ENCODE data around the gene L2HGDH.

Gene L2HGDH

DNA sequence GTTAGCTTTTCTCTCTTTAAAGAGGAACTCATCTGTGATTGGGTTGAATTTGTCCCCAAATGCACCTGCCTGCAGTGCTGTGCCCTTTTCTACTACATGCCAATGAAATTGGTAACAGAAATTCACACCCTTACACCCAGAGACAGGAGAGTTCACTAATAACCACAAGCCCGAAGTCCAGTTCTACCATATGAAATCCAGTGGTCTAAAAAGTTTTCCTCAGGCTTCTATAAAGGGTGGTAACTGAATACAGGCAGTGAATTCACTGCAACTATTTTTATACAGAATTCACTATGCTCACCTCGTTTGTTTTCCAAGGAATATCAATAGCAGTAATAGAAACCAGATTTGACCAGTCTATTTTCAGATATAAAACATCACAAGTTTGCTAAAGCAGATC lies 49.2 kb downstream of the L2HGDH start:
- no peaks in the 10 kb centered on the region for H3K4me1 ChIP-seq (ENCODE audit: control insufficient read depth in 1 of 2, insufficient read depth in 2 of 2, low read length in 2 of 2)
- no peak for DNase-seq
- no peaks in the 10 kb centered on the region for H3K27me3 ChIP-seq (ENCODE audit: insufficient read depth, low read length)
- no peak overlapping the region for H2AFZ ChIP-seq (ENCODE audit: insufficient read depth, low read length, poor library complexity)
- no peak overlapping the region for H3K27ac ChIP-seq (ENCODE audit: low read depth, low read length)
- WGBS (ENCODE audit: extremely low coverage, insufficient coverage, insufficient read length) = no CpG with 5 or more reads among the region's 2 CpGs
- H3K18ac ChIP-seq (ENCODE audit: low read length) = no peak overlapping the region
- H3K14ac ChIP-seq (ENCODE audit: low read length) = no peak overlapping the region
- no peak overlapping the region for H4K12ac ChIP-seq (ENCODE audit: low read depth, low read length)
- H3K4ac ChIP-seq (ENCODE audit: low read depth, low read length) = no peak overlapping the region
- no peaks in the 10 kb centered on the region for H3K79me2 ChIP-seq (ENCODE audit: control insufficient read depth, insufficient read depth, low read length, poor library complexity)
- H3K79me1 ChIP-seq (ENCODE audit: low read length) = no peaks in the 10 kb centered on the region
- H4K8ac ChIP-seq (ENCODE audit: low read depth, low read length) = no peak overlapping the region
- no peak overlapping the region for H3K9ac ChIP-seq (ENCODE audit: low read length)
- H2BK12ac ChIP-seq (ENCODE audit: low read length) = no peak overlapping the region
- H2AK5ac ChIP-seq (ENCODE audit: low read length) = no peak overlapping the region
- no peak overlapping the region for H2BK120ac ChIP-seq (ENCODE audit: insufficient read depth, low read length, poor library complexity)
- no peak overlapping the region for H2BK5ac ChIP-seq (ENCODE audit: low read depth, low read length, poor library complexity)
- no peak overlapping the region for H3K4me3 ChIP-seq (ENCODE audit: low read depth, low read length)
- no peak overlapping the region for H4K91ac ChIP-seq (ENCODE audit: low read depth, low read length)
- no peak overlapping the region for H3K23ac ChIP-seq (ENCODE audit: low read length)
- peaks cover 0 to 3% of the 10 kb centered on the region in 2 experiments for H3K36me3 ChIP-seq (ENCODE audit: control insufficient read depth in 1 of 2, insufficient read depth in 2 of 2, low read length in 2 of 2)
- no peak overlapping the region for H3K4me2 ChIP-seq (ENCODE audit: low read length)
- no peaks in the 10 kb centered on the region for H3K9me3 ChIP-seq (ENCODE audit: insufficient read depth, low read depth, low read length)

DNA sequence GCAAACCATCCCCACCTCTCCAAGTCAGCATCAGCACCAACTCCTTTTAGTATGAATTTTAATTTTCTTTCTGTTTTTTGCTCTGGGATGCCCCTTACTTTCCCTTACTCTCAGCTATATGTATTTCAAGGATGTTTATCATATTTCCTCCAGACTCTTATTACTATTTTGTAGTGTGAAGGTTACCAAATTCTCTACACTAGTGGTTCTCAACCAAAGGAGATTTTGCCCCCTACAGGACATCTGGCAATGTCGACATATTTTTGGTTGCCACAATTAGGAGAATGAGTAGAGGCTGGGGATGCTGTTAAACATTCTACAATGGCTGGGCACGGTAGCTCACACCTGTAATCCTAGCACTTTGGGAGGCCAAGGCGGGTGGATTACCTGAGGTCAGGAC lies 51.5 kb downstream of the L2HGDH start:
- no peak overlapping the region for H3K4me3 ChIP-seq (ENCODE audit: low read depth, low read length)
- H2BK12ac ChIP-seq (ENCODE audit: low read length) = no peak overlapping the region
- H3K27me3 ChIP-seq (ENCODE audit: insufficient read depth, low read length) = no peaks in the 10 kb centered on the region
- no peak overlapping the region for H2BK120ac ChIP-seq (ENCODE audit: insufficient read depth, low read length, poor library complexity)
- H2AK5ac ChIP-seq (ENCODE audit: low read length) = no peak overlapping the region
- no peak overlapping the region for H3K14ac ChIP-seq (ENCODE audit: low read length)
- no CpG with 5 or more reads among the region's 3 CpGs for WGBS (ENCODE audit: extremely low coverage, insufficient coverage, insufficient read length)
- peak; percentile 27 to 77 for DNase-seq
- peaks cover 0 to 3% of the 10 kb centered on the region in 2 experiments for H3K36me3 ChIP-seq (ENCODE audit: control insufficient read depth in 1 of 2, insufficient read depth in 2 of 2, low read length in 2 of 2)
- H3K9ac ChIP-seq (ENCODE audit: low read length) = no peak overlapping the region
- H4K8ac ChIP-seq (ENCODE audit: low read depth, low read length) = no peak overlapping the region
- H3K4me1 ChIP-seq (ENCODE audit: control insufficient read depth in 1 of 2, insufficient read depth in 2 of 2, low read length in 2 of 2) = no peaks in the 10 kb centered on the region
- H3K27ac ChIP-seq (ENCODE audit: low read depth, low read length) = no peak overlapping the region
- no peak overlapping the region for H4K91ac ChIP-seq (ENCODE audit: low read depth, low read length)
- H3K18ac ChIP-seq (ENCODE audit: low read length) = no peak overlapping the region
- no peak overlapping the region for H3K4me2 ChIP-seq (ENCODE audit: low read length)
- H3K23ac ChIP-seq (ENCODE audit: low read length) = no peak overlapping the region
- no peak overlapping the region for H2BK5ac ChIP-seq (ENCODE audit: low read depth, low read length, poor library complexity)
- H4K12ac ChIP-seq (ENCODE audit: low read depth, low read length) = no peak overlapping the region
- H3K4ac ChIP-seq (ENCODE audit: low read depth, low read length) = no peak overlapping the region
- no peaks in the 10 kb centered on the region for H3K79me2 ChIP-seq (ENCODE audit: control insufficient read depth, insufficient read depth, low read length, poor library complexity)
- H3K79me1 ChIP-seq (ENCODE audit: low read length) = no peaks in the 10 kb centered on the region
- no peaks in the 10 kb centered on the region for H3K9me3 ChIP-seq (ENCODE audit: insufficient read depth, low read depth, low read length)
- H2AFZ ChIP-seq (ENCODE audit: insufficient read depth, low read length, poor library complexity) = no peak overlapping the region

DNA sequence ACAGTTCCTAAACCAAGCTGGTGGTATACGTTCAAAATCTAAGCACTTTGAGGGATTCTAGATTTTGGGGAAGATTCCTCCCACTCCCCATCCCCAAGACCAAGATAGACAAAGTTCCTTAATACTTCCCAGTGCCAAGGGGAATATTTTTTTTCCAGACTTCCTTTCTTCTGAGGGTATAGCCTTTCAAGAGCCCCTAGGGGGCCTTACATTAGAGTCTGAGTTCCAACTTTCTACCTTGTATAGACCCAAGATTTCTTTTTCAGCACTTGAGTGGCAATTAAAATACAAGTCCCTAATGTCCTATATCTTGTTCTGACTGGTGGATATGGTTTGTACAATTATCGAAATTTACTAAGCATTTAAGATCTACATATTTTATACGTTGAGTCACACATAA lies 52.0 kb downstream of the L2HGDH start:
- Histone ChIP-seq H3K4me1 (ENCODE audit: control insufficient read depth in 1 of 2, insufficient read depth in 2 of 2, low read length in 2 of 2) (no peaks in the 10 kb centered on the region), H3K9ac (ENCODE audit: low read length) (no peak overlapping the region), H2AFZ (ENCODE audit: insufficient read depth, low read length, poor library complexity) (no peak overlapping the region), H3K14ac (ENCODE audit: low read length) (no peak overlapping the region), H4K91ac (ENCODE audit: low read depth, low read length) (no peak overlapping the region), H2AK5ac (ENCODE audit: low read length) (no peak overlapping the region), H3K18ac (ENCODE audit: low read length) (no peak overlapping the region), H3K4ac (ENCODE audit: low read depth, low read length) (no peak overlapping the region), H2BK5ac (ENCODE audit: low read depth, low read length, poor library complexity) (no peak overlapping the region), H3K27me3 (ENCODE audit: insufficient read depth, low read length) (no peaks in the 10 kb centered on the region), H4K12ac (ENCODE audit: low read depth, low read length) (no peak overlapping the region), H2BK12ac (ENCODE audit: low read length) (no peak overlapping the region), H3K79me1 (ENCODE audit: low read length) (no peaks in the 10 kb centered on the region), H3K4me3 (ENCODE audit: low read depth, low read length) (no peak overlapping the region), H3K36me3 (ENCODE audit: control insufficient read depth in 1 of 2, insufficient read depth in 2 of 2, low read length in 2 of 2) (peaks cover 0 to 2% of the 10 kb centered on the region in 2 experiments), H4K8ac (ENCODE audit: low read depth, low read length) (no peak overlapping the region), H3K23ac (ENCODE audit: low read length) (no peak overlapping the region), H3K79me2 (ENCODE audit: control insufficient read depth, insufficient read depth, low read length, poor library complexity) (no peaks in the 10 kb centered on the region), H3K9me3 (ENCODE audit: insufficient read depth, low read depth, low read length) (no peaks in the 10 kb centered on the region), H3K27ac (ENCODE audit: low read depth, low read length) (no peak overlapping the region), H2BK120ac (ENCODE audit: insufficient read depth, low read length, poor library complexity) (no peak overlapping the region), H3K4me2 (ENCODE audit: low read length) (no peak overlapping the region)
- no CpG with 5 or more reads among the region's 3 CpGs for WGBS (ENCODE audit: extremely low coverage, insufficient coverage, insufficient read length)
- no peak for DNase-seq

DNA sequence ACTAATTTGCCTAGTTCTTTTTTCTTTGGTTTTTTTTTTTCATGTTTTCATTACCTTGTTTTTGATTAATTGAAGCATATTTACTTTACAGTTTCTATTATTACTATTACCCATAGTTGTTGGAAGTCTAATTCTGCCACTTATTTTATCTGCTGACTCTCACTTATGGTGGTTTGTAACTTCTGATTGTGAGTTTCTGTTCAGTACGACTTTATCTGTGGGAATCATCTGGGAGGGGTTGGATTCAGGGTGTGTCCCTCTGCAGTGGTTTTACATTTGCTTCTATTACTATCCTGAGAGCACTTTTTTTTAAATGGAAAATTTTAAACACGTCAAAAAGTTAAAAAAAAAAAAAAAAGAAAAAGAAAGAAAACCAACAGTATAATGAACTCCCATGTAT lies 54.3 kb downstream of the L2HGDH start:
- H3K4me2 ChIP-seq (ENCODE audit: low read length) = no peak overlapping the region

More for the DNA sequence above, 54.3 kb downstream of the L2HGDH start:
- H3K23ac ChIP-seq (ENCODE audit: low read length) = no peak overlapping the region
- no peak overlapping the region for H3K4ac ChIP-seq (ENCODE audit: low read depth, low read length)
- no peak overlapping the region for H2AFZ ChIP-seq (ENCODE audit: insufficient read depth, low read length, poor library complexity)
- H2BK5ac ChIP-seq (ENCODE audit: low read depth, low read length, poor library complexity) = no peak overlapping the region
- no peaks in the 10 kb centered on the region for H3K79me1 ChIP-seq (ENCODE audit: low read length)
- H3K9me3 ChIP-seq (ENCODE audit: insufficient read depth, low read depth, low read length) = no peaks in the 10 kb centered on the region
- no peak overlapping the region for H3K27ac ChIP-seq (ENCODE audit: low read depth, low read length)
- no peak overlapping the region for H3K14ac ChIP-seq (ENCODE audit: low read length)
- no peak overlapping the region for H3K9ac ChIP-seq (ENCODE audit: low read length)
- H3K27me3 ChIP-seq (ENCODE audit: insufficient read depth, low read length) = no peaks in the 10 kb centered on the region
- H2BK12ac ChIP-seq (ENCODE audit: low read length) = no peak overlapping the region
- no peaks in the 10 kb centered on the region for H3K79me2 ChIP-seq (ENCODE audit: control insufficient read depth, insufficient read depth, low read length, poor library complexity)
- WGBS (ENCODE audit: extremely low coverage, insufficient coverage, insufficient read length) = no CpG with 5 or more reads among the region's 2 CpGs
- H4K8ac ChIP-seq (ENCODE audit: low read depth, low read length) = no peak overlapping the region
- H2BK120ac ChIP-seq (ENCODE audit: insufficient read depth, low read length, poor library complexity) = no peak overlapping the region
- no peak overlapping the region for H3K4me3 ChIP-seq (ENCODE audit: low read depth, low read length)
- peaks cover 0 to 2% of the 10 kb centered on the region in 2 experiments for H3K36me3 ChIP-seq (ENCODE audit: control insufficient read depth in 1 of 2, insufficient read depth in 2 of 2, low read length in 2 of 2)
- no peaks in the 10 kb centered on the region for H3K4me1 ChIP-seq (ENCODE audit: control insufficient read depth in 1 of 2, insufficient read depth in 2 of 2, low read length in 2 of 2)
- H4K12ac ChIP-seq (ENCODE audit: low read depth, low read length) = no peak overlapping the region
- H3K18ac ChIP-seq (ENCODE audit: low read length) = no peak overlapping the region
- DNase-seq = no peak
- no peak overlapping the region for H4K91ac ChIP-seq (ENCODE audit: low read depth, low read length)
- no peak overlapping the region for H2AK5ac ChIP-seq (ENCODE audit: low read length)
